ENCODE results near the gene ARSD. TPM values are rescaled to one million over a fixed set of nuclear protein-coding genes. Genes with fewer than 3 reads are reported as not detected.

ARSD gene
- total RNA-seq, 1 donor from 2014 or later, result 7.3 TPM

GRCh38 chrX:2872671-2873277 lies 56.4 kb downstream of the ARSD start:
- H3K4me2 ChIP-seq (ENCODE audit: low read length), result no peak overlapping the region
- no peaks in the 10 kb centered on the region for H3K9me3 Mint-ChIP-seq (ENCODE audit: unreplicated experiment)
- H3K36me3 Mint-ChIP-seq (ENCODE audit: low read depth, unreplicated experiment), result no peaks in the 10 kb centered on the region
- no peaks in the 10 kb centered on the region for H3K36me3 ChIP-seq (ENCODE audit: insufficient read depth, low read length)
- no peaks in the 10 kb centered on the region for H3K79me2 ChIP-seq (ENCODE audit: insufficient read depth, low read length)
- FAIRE-seq (peak; percentile 26), DNase-seq (ENCODE audit: low read depth) (no peak)
- no peaks in the 10 kb centered on the region for H3K9me3 ChIP-seq (ENCODE audit: insufficient read depth, low read depth, low read length)
- H3K9ac ChIP-seq (ENCODE audit: low read length), result no peak overlapping the region
- H4K20me1 ChIP-seq (ENCODE audit: insufficient read depth, low read length), result no peaks in the 10 kb centered on the region
- H3K4me3 ChIP-seq (ENCODE audit: insufficient read depth, low read depth, low read length), result no peak overlapping the region
- TF ChIP-seq EZH2 (IDR thresholded peaks at IDR 0.05; ENCODE audit: insufficient read depth, low read length), result no peak
- TF ChIP-seq CTCF (IDR thresholded peaks at IDR 0.05; ENCODE audit: insufficient read depth, low read depth, low read length), result no peak
- H3K27me3 ChIP-seq (ENCODE audit: insufficient read depth, low read length), result no peaks in the 10 kb centered on the region
- no peak overlapping the region for H2AFZ ChIP-seq (ENCODE audit: low read depth, low read length)
- H3K4me3 Mint-ChIP-seq (ENCODE audit: unreplicated experiment), result no peak overlapping the region
- H3K27me3 Mint-ChIP-seq (ENCODE audit: low read depth, unreplicated experiment), result no peaks in the 10 kb centered on the region
- H3K4me1 ChIP-seq (ENCODE audit: insufficient read depth, low read length), result no peaks in the 10 kb centered on the region
- H3K27ac Mint-ChIP-seq (ENCODE audit: unreplicated experiment), result no peak overlapping the region
- H3K4me1 Mint-ChIP-seq (ENCODE audit: low read depth, unreplicated experiment), result no peaks in the 10 kb centered on the region
- no peak overlapping the region for H3K27ac ChIP-seq (ENCODE audit: low read depth, low read length)

- Mint-ChIP-seq H3K27me3 (ENCODE audit: low read depth, unreplicated experiment) (no peaks in the 10 kb centered on the region), H3K36me3 (ENCODE audit: low read depth, unreplicated experiment) (no peaks in the 10 kb centered on the region), H3K27ac (ENCODE audit: unreplicated experiment) (no peak overlapping the region), H3K4me1 (ENCODE audit: low read depth, unreplicated experiment) (no peaks in the 10 kb centered on the region), H3K9me3 (ENCODE audit: unreplicated experiment) (no peaks in the 10 kb centered on the region), H3K4me3 (ENCODE audit: unreplicated experiment) (no peak overlapping the region)
- Histone ChIP-seq H3K4me1 (ENCODE audit: insufficient read depth, low read length) (no peaks in the 10 kb centered on the region), H3K4me2 (ENCODE audit: low read length) (no peak overlapping the region), H3K27ac (ENCODE audit: low read depth, low read length) (no peak overlapping the region), H3K9ac (ENCODE audit: low read length) (no peak overlapping the region), H4K20me1 (ENCODE audit: insufficient read depth, low read length) (no peaks in the 10 kb centered on the region), H3K9me3 (ENCODE audit: insufficient read depth, low read depth, low read length) (no peaks in the 10 kb centered on the region), H2AFZ (ENCODE audit: low read depth, low read length) (no peak overlapping the region), H3K27me3 (ENCODE audit: insufficient read depth, low read length) (no peaks in the 10 kb centered on the region), H3K36me3 (ENCODE audit: insufficient read depth, low read length) (no peaks in the 10 kb centered on the region), H3K4me3 (ENCODE audit: insufficient read depth, low read depth, low read length) (no peak overlapping the region), H3K79me2 (ENCODE audit: insufficient read depth, low read length) (no peaks in the 10 kb centered on the region)
- DNase-seq (ENCODE audit: low read depth), result no peak
- TF ChIP-seq EZH2 (IDR thresholded peaks at IDR 0.05; ENCODE audit: insufficient read depth, low read length) (no peak), CTCF (IDR thresholded peaks at IDR 0.05; ENCODE audit: insufficient read depth, low read depth, low read length) (no peak)
- FAIRE-seq, result no peak
Observed at GRCh38 chrX:2871831-2872230, 57.3 kb downstream of the ARSD start.

- DNase-seq (ENCODE audit: low read depth), result no peak
- no peaks in the 10 kb centered on the region for H3K79me2 ChIP-seq (ENCODE audit: insufficient read depth, low read length)
- H3K9me3 ChIP-seq (ENCODE audit: insufficient read depth, low read depth, low read length), result no peaks in the 10 kb centered on the region
- no peak overlapping the region for H3K4me3 Mint-ChIP-seq (ENCODE audit: unreplicated experiment)
- no peaks in the 10 kb centered on the region for H3K27me3 ChIP-seq (ENCODE audit: insufficient read depth, low read length)
- H3K4me1 ChIP-seq (ENCODE audit: insufficient read depth, low read length), result no peaks in the 10 kb centered on the region
- no peaks in the 10 kb centered on the region for H3K27me3 Mint-ChIP-seq (ENCODE audit: low read depth, unreplicated experiment)
- H3K36me3 Mint-ChIP-seq (ENCODE audit: low read depth, unreplicated experiment), result no peaks in the 10 kb centered on the region
- H3K4me1 Mint-ChIP-seq (ENCODE audit: low read depth, unreplicated experiment), result no peaks in the 10 kb centered on the region
- H3K27ac ChIP-seq (ENCODE audit: low read depth, low read length), result no peak overlapping the region
- H3K4me2 ChIP-seq (ENCODE audit: low read length), result no peak overlapping the region
- H3K9ac ChIP-seq (ENCODE audit: low read length), result no peak overlapping the region
- no peak overlapping the region for H3K27ac Mint-ChIP-seq (ENCODE audit: unreplicated experiment)
- peak; percentile 23 for FAIRE-seq
- no peaks in the 10 kb centered on the region for H4K20me1 ChIP-seq (ENCODE audit: insufficient read depth, low read length)
- H3K36me3 ChIP-seq (ENCODE audit: insufficient read depth, low read length), result no peaks in the 10 kb centered on the region
- H3K9me3 Mint-ChIP-seq (ENCODE audit: unreplicated experiment), result no peaks in the 10 kb centered on the region
- TF ChIP-seq CTCF (IDR thresholded peaks at IDR 0.05; ENCODE audit: insufficient read depth, low read depth, low read length) (no peak), EZH2 (IDR thresholded peaks at IDR 0.05; ENCODE audit: insufficient read depth, low read length) (no peak)
- no peak overlapping the region for H3K4me3 ChIP-seq (ENCODE audit: insufficient read depth, low read depth, low read length)
- H2AFZ ChIP-seq (ENCODE audit: low read depth, low read length), result no peak overlapping the region
Observed at GRCh38 chrX:2870650-2871049, 58.5 kb downstream of the ARSD start.
